IMR-90 (cell line): ENCODE results near the gene RRP1. TPM values are rescaled to one million over a fixed set of nuclear protein-coding genes. Genes with fewer than 3 reads are reported as not detected.

Experiments
- ATAC-seq: fragments of 200-7000 bp; cut with Tn5 transposase; 2 replicates; pipeline ENCODE4 v1.9.1; 2020; ENCODE audit warnings: low read depth, mild to moderate bottlenecking, moderate library complexity
- BruUV-seq: library from RNA; stranded (reverse); fragments of 400-500 nt; replicated peaks from 2 replicates; lab custom pipeline; 2021; lab: Mats Ljungman, UMichigan
- CTCF ChIA-PET: fragments of 300-600 bp; formaldehyde crosslinking; extraction: SDS; loops from one replicate; lab custom pipeline; 2021; ENCODE audit warnings: antibody characterized with exemption; lab: Yijun Ruan, JAX
- POLR2A ChIA-PET: fragments of 300-600 bp; sonication (Branson Sonifier 250); formaldehyde crosslinking; loops from one replicate; lab custom pipeline; 2022; ENCODE audit warnings: antibody characterized with exemption; ENCODE audit not compliant: unreplicated experiment; lab: Charles Lee
- DNase-seq: peaks from one replicate; pipeline ENCODE4 v3.0.0; 2013
- H2AFZ ChIP-seq: replicated peaks from 2 replicates; pipeline ENCODE3; 2013; ENCODE audit warnings: low read length, mild to moderate bottlenecking; ENCODE audit not compliant: poor library complexity
- H2AK5ac ChIP-seq: 2 replicates; pipeline ENCODE4 v1.6.1; 2013; ENCODE audit warnings: low read depth, low read length, inconsistent platforms
- H2AK9ac ChIP-seq: replicated peaks from 2 replicates; pipeline ENCODE3; 2013; ENCODE audit warnings: mild to moderate bottlenecking, low read depth, low read length, moderate library complexity; ENCODE audit not compliant: poor library complexity
- H2BK120ac ChIP-seq: 2 replicates; pipeline ENCODE4 v1.6.1; 2013; ENCODE audit warnings: low read depth, low read length, inconsistent platforms
- H2BK15ac ChIP-seq: 3 replicates; pipeline ENCODE4 v1.6.1; 2013; ENCODE audit warnings: low read depth, low read length, inconsistent platforms
- H2BK20ac ChIP-seq: 2 replicates; pipeline ENCODE4 v1.6.1; 2013; ENCODE audit warnings: low read depth, mild to moderate bottlenecking, inconsistent platforms, low read length, moderate library complexity
- H2BK5ac ChIP-seq: 2 replicates; pipeline ENCODE4 v1.6.1; 2013; ENCODE audit warnings: mild to moderate bottlenecking, low read depth, low read length, inconsistent platforms; ENCODE audit not compliant: poor library complexity, severe bottlenecking
- H3K14ac ChIP-seq: replicated peaks from 2 replicates; pipeline ENCODE4 v1.6.1; 2013; ENCODE audit warnings: low read depth, low read length, inconsistent platforms
- H3K18ac ChIP-seq: 2 replicates; pipeline ENCODE4 v1.6.1; 2013; ENCODE audit warnings: low read depth, low read length, control low read depth
- H3K23ac ChIP-seq: 2 replicates; pipeline ENCODE4 v1.6.1; 2013; ENCODE audit warnings: low read depth, low read length, inconsistent platforms
- H3K27ac ChIP-seq: 2 replicates; pipeline ENCODE4 v1.5.1; 2013; ENCODE audit warnings: mild to moderate bottlenecking, control low read depth, low read length; ENCODE audit not compliant: insufficient read depth
- H3K27me3 ChIP-seq: 2 replicates; pipeline ENCODE4 v1.6.1; 2013; ENCODE audit warnings: low read length; ENCODE audit not compliant: control insufficient read depth, insufficient read depth
- H3K36me3 ChIP-seq: 2 replicates; pipeline ENCODE4 v1.6.1; 2013; ENCODE audit warnings: low read length, mixed read lengths; ENCODE audit not compliant: control insufficient read depth, insufficient read depth
- H3K4ac ChIP-seq: 2 replicates; pipeline ENCODE4 v1.6.1; 2013; ENCODE audit warnings: low read depth, low read length, inconsistent platforms
- H3K4me1 ChIP-seq: 2 replicates; pipeline ENCODE4 v1.6.1; 2013; ENCODE audit warnings: low read length, mixed read lengths; ENCODE audit not compliant: control insufficient read depth, insufficient read depth
- H3K4me2 ChIP-seq: 2 replicates; pipeline ENCODE4 v1.6.1; 2013; ENCODE audit warnings: low read depth, mild to moderate bottlenecking, control low read depth, low read length, moderate library complexity
- H3K4me3 ChIP-seq: 2 replicates; pipeline ENCODE4 v1.5.1; 2013; ENCODE audit warnings: low read depth, mild to moderate bottlenecking, control low read depth, low read length, moderate library complexity; ENCODE audit not compliant: insufficient read depth
- H3K56ac ChIP-seq: 2 replicates; pipeline ENCODE4 v1.6.1; 2013; ENCODE audit warnings: low read length, inconsistent platforms; ENCODE audit not compliant: insufficient read depth; ENCODE audit errors: extremely low read depth
- H3K79me1 ChIP-seq, 2 experiments: 2 replicates each; pipeline ENCODE4 v1.6.1; 2013; ENCODE audit warnings: low read length in 2 of 2, inconsistent platforms in 1 of 2, low read depth in 1 of 2
- H3K9ac ChIP-seq: 2 replicates; pipeline ENCODE4 v1.6.1; 2013; ENCODE audit warnings: low read depth, low read length, control low read depth
- H3K9me1 ChIP-seq: 2 replicates; pipeline ENCODE4 v1.6.1; 2013; ENCODE audit warnings: low read length, inconsistent platforms; ENCODE audit not compliant: insufficient read depth
- H3K9me3 ChIP-seq: 2 replicates; pipeline ENCODE4 v1.6.1; 2013; ENCODE audit warnings: low read length; ENCODE audit not compliant: control insufficient read depth, insufficient read depth
- H4K20me1 ChIP-seq: 2 replicates; pipeline ENCODE4 v1.6.1; 2013; ENCODE audit warnings: low read length, inconsistent platforms; ENCODE audit not compliant: insufficient read depth
- H4K5ac ChIP-seq: 2 replicates; pipeline ENCODE4 v1.6.1; 2013; ENCODE audit warnings: mild to moderate bottlenecking, low read depth, low read length, control low read depth
- H4K8ac ChIP-seq, 2 experiments: 2 replicates each; pipeline ENCODE4 v1.6.1; 2013; ENCODE audit warnings: low read depth in 2 of 2, low read length in 2 of 2, control low read depth in 1 of 2, inconsistent platforms in 1 of 2
- H4K91ac ChIP-seq: 2 replicates; pipeline ENCODE4 v1.6.1; 2013; ENCODE audit warnings: low read depth, low read length, inconsistent platforms; ENCODE audit not compliant: insufficient read depth
- BHLHE40 ChIP-seq: fragments of 150-350 bp; IDR thresholded peaks from 2 replicates; pipeline ENCODE4 v1.6.1; 2016; ENCODE audit warnings: mild to moderate bottlenecking, low read depth, low read length
- CEBPB ChIP-seq: IDR thresholded peaks from 2 replicates; pipeline ENCODE4 v1.6.1; 2012; ENCODE audit warnings: low read depth, low read length, improper control_type of control experiment
- CHD1 ChIP-seq: IDR thresholded peaks from 2 replicates; pipeline ENCODE4 v1.6.1; 2012; ENCODE audit warnings: low read depth, low read length, improper control_type of control experiment
- FOS ChIP-seq: fragments of 150-350 bp; IDR thresholded peaks from 2 replicates; pipeline ENCODE4 v1.6.1; 2016; ENCODE audit warnings: low read depth, low read length
- MAFK ChIP-seq: IDR thresholded peaks from 2 replicates; pipeline ENCODE4 v1.6.1; 2012; ENCODE audit warnings: low read depth, low read length, improper control_type of control experiment
- MXI1 ChIP-seq: IDR thresholded peaks from 2 replicates; pipeline ENCODE4 v1.6.1; 2012; ENCODE audit warnings: low read depth, mild to moderate bottlenecking, low read length, moderate library complexity, borderline replicate concordance
- POLR2A ChIP-seq: IDR thresholded peaks from 2 replicates; pipeline ENCODE4 v1.6.1; 2012; ENCODE audit warnings: mild to moderate bottlenecking, low read depth, low read length
- RFX5 ChIP-seq: IDR thresholded peaks from 2 replicates; pipeline ENCODE4 v1.8.0; 2012; ENCODE audit warnings: low read depth, mild to moderate bottlenecking, low read length, moderate library complexity
- WGBS, 2 experiments: methylation state at CpG; one replicate each; pipeline versions ENCODE4 v1.1.5 to v1.1.7; 2013; ENCODE audit warnings: missing lambda C conversion rate in 2 of 2; ENCODE audit not compliant: insufficient read length in 1 of 2; ENCODE audit errors: extremely low coverage in 2 of 2; 5-methylcytosine and 5-hydroxymethylcytosine counted together
- dilution Hi-C: fragments of 300-500 bp; cut with HindIII; formaldehyde crosslinking; loops from one replicate; pipeline ENCODE4 v1.14.3; 2018; ENCODE audit warnings: low sequenced_read_pairs; ENCODE audit not compliant: unreplicated experiment
- in situ Hi-C: fragments of 300-500 bp; cut with MboI; formaldehyde crosslinking; loops from 3 replicates; pipeline ENCODE4 v1.14.3; 2019; ENCODE audit warnings: low sequenced_read_pairs, inconsistent platforms, mixed read lengths
- intact Hi-C: fragments of 100-400 bp; cut with micrococcal nuclease; formaldehyde crosslinking; loops from 2 replicates; pipeline ENCODE4 v1.10.0; 2022
- polyA plus RNA-seq, 3 experiments: library from polyadenylated mRNA; depleted of rRNA; stranded (reverse); fragments of >200 nt; gene quantifications; 2 replicates each; pipeline ENCODE4 v1.2.3, GENCODE V29; 2012; ENCODE audit warnings: low replicate concordance in 1 of 3
- total RNA-seq: library from RNA; depleted of rRNA; stranded (reverse); fragments of >200 nt; gene quantifications from 2 replicates; pipeline ENCODE4 v1.2.3, GENCODE V29; 2012
- TF ChIP-seq, protein P1 (sequence below): fragments of 150-350 bp; IDR thresholded peaks from 2 replicates; pipeline ENCODE4 v1.6.1; 2016; ENCODE audit warnings: low read depth, mild to moderate bottlenecking, low read length, moderate library complexity, borderline replicate concordance

RRP1 gene
- total and polyA plus RNA-seq, 2 of the 4 experiments (the other 2 are of a cell fraction), result 20.2 to 23.3 TPM

DNA sequence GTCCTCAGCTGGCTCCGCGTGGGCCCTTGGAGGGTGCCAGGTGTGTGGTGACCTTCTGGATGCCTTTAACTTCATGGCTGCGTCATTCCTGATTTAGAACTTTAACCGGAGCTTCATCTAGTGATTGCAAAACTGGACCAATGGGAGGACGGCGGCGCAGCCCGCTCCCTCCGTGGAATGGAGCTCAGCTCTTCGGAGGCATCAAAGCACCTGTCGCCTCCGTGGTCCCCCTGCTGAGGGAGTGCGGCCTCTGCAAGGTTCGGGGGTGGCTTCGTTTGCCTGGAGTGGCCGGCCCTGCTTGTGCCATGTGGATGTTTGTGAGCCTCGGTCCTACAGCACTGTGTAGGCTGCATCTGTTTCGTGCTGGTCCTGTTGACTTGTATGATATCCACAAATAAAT, 27.5 kb upstream of the RRP1 start:
- Histone ChIP-seq H2AFZ (no peak overlapping the region), H2BK5ac (no peak overlapping the region), H2BK20ac (no peak overlapping the region), H4K8ac (no peak overlapping the region), H3K9me3 (peaks cover 3% of the 10 kb centered on the region; the same call in 1 of the 2 replicates), H2AK9ac (no peak overlapping the region), H3K56ac (no peak overlapping the region), H3K4ac (no peak overlapping the region), H3K4me2 (no peak overlapping the region), H3K36me3 (peaks cover 46% of the 10 kb centered on the region), H3K27me3 (no peaks in the 10 kb centered on the region), H4K20me1 (0 out of 2 replicates have a peak, but pooled peaks cover 4% of the 10 kb centered on the region), H3K18ac (no peak overlapping the region), H2AK5ac (no peak overlapping the region), H3K9ac (no peak overlapping the region), H4K5ac (no peak overlapping the region), H3K14ac (no peak overlapping the region), H3K27ac (no peak overlapping the region), H4K91ac (no peak overlapping the region), H3K4me3 (no peak overlapping the region), H2BK15ac (no peak overlapping the region), H3K23ac (no peak overlapping the region), H3K9me1 (peaks cover 2% of the 10 kb centered on the region), H2BK120ac (no peak overlapping the region), H3K4me1 (peaks cover 8% of the 10 kb centered on the region; the same call in 1 of the 2 replicates), H3K79me1 (peaks cover 0 to 6% of the 10 kb centered on the region in 2 experiments; a peak in 1 of 4 replicates)
- dilution Hi-C loops, result no loop called here
- no peak for TF ChIP-seq CEBPB
- TF ChIP-seq BHLHE40, result no peak
- no peak for TF ChIP-seq MAFK
- TF ChIP-seq RFX5, result no peak
- TF ChIP-seq, protein P1, sequence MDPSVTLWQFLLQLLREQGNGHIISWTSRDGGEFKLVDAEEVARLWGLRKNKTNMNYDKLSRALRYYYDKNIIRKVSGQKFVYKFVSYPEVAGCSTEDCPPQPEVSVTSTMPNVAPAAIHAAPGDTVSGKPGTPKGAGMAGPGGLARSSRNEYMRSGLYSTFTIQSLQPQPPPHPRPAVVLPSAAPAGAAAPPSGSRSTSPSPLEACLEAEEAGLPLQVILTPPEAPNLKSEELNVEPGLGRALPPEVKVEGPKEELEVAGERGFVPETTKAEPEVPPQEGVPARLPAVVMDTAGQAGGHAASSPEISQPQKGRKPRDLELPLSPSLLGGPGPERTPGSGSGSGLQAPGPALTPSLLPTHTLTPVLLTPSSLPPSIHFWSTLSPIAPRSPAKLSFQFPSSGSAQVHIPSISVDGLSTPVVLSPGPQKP, result no peak
- no peak for TF ChIP-seq POLR2A
- no peak for TF ChIP-seq FOS
- no peak for TF ChIP-seq CHD1
- TF ChIP-seq MXI1, result no peak
- no TSS peak for BruUV-seq
- ATAC-seq, result no peak
- POLR2A ChIA-PET, result no interaction called here
- intact Hi-C loops, result no loop called here
- in situ Hi-C loops, result no loop called here
- 90% methylated on average over 7 of the region's 18 CpGs; no CpG with 5 or more reads in 1 of the 2 experiments for WGBS, 2 experiments
- DNase-seq, result no peak
- CTCF ChIA-PET, result interaction anchor here (0.6 kb wide), 1 partner anchor 37 kb away, joined by 4 read pairs; no protein-coding TSS in a partner anchor
